K562 (cell line): ENCODE measurements around the gene AFAP1. TPM values are rescaled to one million over a fixed set of nuclear protein-coding genes. Genes with fewer than 3 reads are reported as not detected.

Experiments
- ATAC-seq: fragments of 200-7000 bp; cut with Tn5 transposase; 3 replicates; pipeline ENCODE4 v1.9.1; 2020; ENCODE audit warnings: moderate library complexity
- BruUV-seq: library from RNA; stranded (reverse); fragments of 400-500 nt; replicated peaks from 2 replicates; lab custom pipeline; 2021; lab: Mats Ljungman, UMichigan
- CTCF ChIA-PET: fragments of 300-600 bp; formaldehyde crosslinking; extraction: SDS; loops from one replicate; lab custom pipeline; 2021; ENCODE audit warnings: low intra/inter-chr PET ratio; lab: Yijun Ruan, JAX
- POLR2A ChIA-PET: fragments of 300-600, 350-650 bp; sonication (Branson Sonifier 250); formaldehyde crosslinking; extraction: SDS; loops from one replicate; lab custom pipeline; 2021; ENCODE audit warnings: antibody characterized with exemption, inconsistent platforms; lab: Yijun Ruan, JAX
- DNase-seq, 4 experiments: peaks; one replicate each; pipeline versions ENCODE4 v3.0.0 to v3.0.0-alpha.2; 2011 to 2018; ENCODE audit warnings: low spot score in 3 of 4, mixed read lengths in 3 of 4; ENCODE audit errors: extremely low read depth in 1 of 4
- FAIRE-seq: peaks from 2 replicates; lab custom pipeline; 2011; peaks lifted over from hg19 to GRCh38; lab: Jason Lieb, UNC
- H2AFZ ChIP-seq: 2 replicates; pipeline ENCODE4 v1.6.0; 2011; ENCODE audit warnings: low read depth, low read length, control low read depth, inconsistent platforms
- H3K27ac ChIP-seq: fragments of 200-600 bp; 3 replicates; pipeline ENCODE4 v1.8.0; 2011; ENCODE audit warnings: low read depth, mild to moderate bottlenecking, control low read depth, inconsistent platforms, low read length, moderate library complexity, mixed read lengths; ENCODE audit errors: extremely low read depth
- H3K27me3 ChIP-seq, 2 experiments: fragments of 300-600 bp in 1 of 2; 2 replicates in 1 of 2; 3 replicates in 1 of 2; pipeline versions ENCODE4 v1.6.0 to v1.8.0; 2011; ENCODE audit warnings: inconsistent platforms in 2 of 2, low read length in 2 of 2, mild to moderate bottlenecking in 1 of 2, mixed read lengths in 1 of 2, moderate library complexity in 1 of 2; ENCODE audit not compliant: control insufficient read depth in 2 of 2, insufficient read depth in 2 of 2
- H3K36me3 ChIP-seq: fragments of 300-600 bp; 3 replicates; pipeline ENCODE4 v1.8.0; 2011; ENCODE audit warnings: mild to moderate bottlenecking, low read length, inconsistent platforms; ENCODE audit not compliant: control insufficient read depth, insufficient read depth
- H3K4me1 ChIP-seq, 2 experiments: fragments of 200-600 bp in 1 of 2; replicated peaks in 1 of 2; 2 replicates in 1 of 2; 3 replicates in 1 of 2; pipeline versions ENCODE4 v1.5.1 to v1.8.0; 2011; ENCODE audit warnings: inconsistent platforms in 2 of 2, low read length in 2 of 2, mild to moderate bottlenecking in 1 of 2, mixed read lengths in 1 of 2, moderate library complexity in 1 of 2; ENCODE audit not compliant: control insufficient read depth in 2 of 2, insufficient read depth in 2 of 2
- H3K4me2 ChIP-seq: 2 replicates; pipeline ENCODE4 v1.6.1; 2011; ENCODE audit warnings: low read length, control low read depth, inconsistent platforms, mixed read lengths; ENCODE audit not compliant: insufficient read depth
- H3K4me3 ChIP-seq: fragments of 200-600 bp; sonication (generic), shearing (Covaris generic); 2 replicates; pipeline ENCODE4 v1.5.1; 2016; ENCODE audit warnings: control low read depth, inconsistent platforms
- H3K79me2 ChIP-seq: fragments of 200-600 bp; 3 replicates; pipeline ENCODE4 v1.8.0; 2011; ENCODE audit warnings: low read length, inconsistent platforms; ENCODE audit not compliant: control insufficient read depth, insufficient read depth
- H3K9ac ChIP-seq, 2 experiments: 2 replicates each; pipeline versions ENCODE4 v1.6.0 to v1.6.1; 2011; ENCODE audit warnings: low read depth in 2 of 2, low read length in 2 of 2, control low read depth in 1 of 2, inconsistent platforms in 1 of 2, mild to moderate bottlenecking in 1 of 2, mixed read lengths in 1 of 2; ENCODE audit not compliant: insufficient read depth in 1 of 2
- H3K9me1 ChIP-seq: one replicate; pipeline ENCODE4 v1.6.0; 2011; ENCODE audit warnings: inconsistent platforms, mild to moderate bottlenecking, low read length, moderate library complexity; ENCODE audit not compliant: control insufficient read depth, insufficient read depth
- H3K9me3 ChIP-seq: replicated peaks from 2 replicates; pipeline ENCODE4 v1.5.1; 2011; ENCODE audit warnings: low read depth, low read length, inconsistent platforms; ENCODE audit not compliant: control insufficient read depth, insufficient read depth
- H4K20me1 ChIP-seq: replicated peaks from 2 replicates; pipeline ENCODE4 v1.6.1; 2011; ENCODE audit warnings: low read length, inconsistent platforms, mixed read lengths; ENCODE audit not compliant: control insufficient read depth, insufficient read depth
- ARID2 ChIP-seq: fragments of 450-650 bp; IDR thresholded peaks from 2 replicates; pipeline ENCODE4 v1.6.1; 2017; ENCODE audit warnings: antibody characterized with exemption, mild to moderate bottlenecking
- CSDE1 ChIP-seq, 2 experiments: fragments of 450-650 bp; IDR thresholded peaks; 2 replicates each; pipeline ENCODE4 v1.6.1; 2016; ENCODE audit warnings: mild to moderate bottlenecking in 1 of 2
- KAT8 ChIP-seq: fragments of 450-650 bp; IDR thresholded peaks from 2 replicates; pipeline ENCODE4 v1.6.1; 2016; ENCODE audit warnings: low read depth, mild to moderate bottlenecking
- NUFIP1 ChIP-seq: fragments of 450-650 bp; IDR thresholded peaks from 2 replicates; pipeline ENCODE4 v1.6.1; 2018; ENCODE audit not compliant: partially characterized antibody
- SAFB ChIP-seq: fragments of 200-400 bp; formaldehyde crosslinking; IDR thresholded peaks from 2 replicates; pipeline ENCODE4 v1.6.1; 2017; ENCODE audit warnings: low read depth, low read length, borderline replicate concordance
- ZFP36 ChIP-seq: fragments of 150-350 bp; IDR thresholded peaks from 2 replicates; pipeline ENCODE4 v1.6.1; 2018; ENCODE audit warnings: low read length, low read depth; ENCODE audit not compliant: partially characterized antibody
- ZFPM2 ChIP-seq: fragments of 250-450 bp; sonication (Bioruptor Pico); IDR thresholded peaks from 2 replicates; pipeline ENCODE4 v1.5.1; 2022; ENCODE audit warnings: mild to moderate bottlenecking
- ZNF717 ChIP-seq: fragments of 250-450 bp; sonication (Bioruptor Pico); IDR thresholded peaks from 2 replicates; pipeline ENCODE4 v1.5.0; 2021
- WGBS: fragments of 100-300 bp; shearing (Covaris generic); methylation state at CpG from one replicate; pipeline ENCODE4 v1.1.6; 2016; ENCODE audit warnings: low coverage, mixed read lengths; ENCODE audit not compliant: insufficient coverage; ENCODE audit errors: missing lambda C conversion rate; 5-methylcytosine and 5-hydroxymethylcytosine counted together
- in situ Hi-C: fragments of 300-500 bp; cut with MboI; formaldehyde crosslinking; loops from 4 replicates; pipeline ENCODE4 v1.15.0; 2018; ENCODE audit warnings: inconsistent platforms, mixed read lengths
- intact Hi-C: fragments of 100-400 bp; cut with micrococcal nuclease; formaldehyde crosslinking; loops from 2 replicates; pipeline ENCODE4 v1.14.2; 2022
- polyA plus RNA-seq, 8 experiments: library from polyadenylated mRNA; depleted of rRNA in 4 of 8; stranded (reverse) in 5 of 8; unstranded in 3 of 8; fragments of >200 nt; fragmentation: Nextera tagmentation in 2 of 8; fragmentation: Illumina TruSeq in 1 of 8; extraction: Ambion mirVana in 2 of 8; extraction: Trizol in 1 of 8; gene quantifications; 2 replicates each; pipeline versions ENCODE4 v1.2.1 to v1.2.3, GENCODE V29; 2011 to 2014; ENCODE audit warnings: inconsistent platforms in 1 of 8, missing spikeins in 1 of 8
- total RNA-seq, 7 experiments: library from RNA; depleted of rRNA in 6 of 7; stranded (reverse); fragments of >200 nt in 6 of 7; fragmentation: Illumina TruSeq in 2 of 7; extraction: Trizol in 2 of 7; gene quantifications; 2 replicates each; pipeline versions ENCODE4 v1.2.1 to v1.2.3, GENCODE V29; 2011 to 2021; ENCODE audit warnings: low replicate concordance in 1 of 7
- TF ChIP-seq, protein P1 (sequence below), 2 experiments: fragments of 450-650 bp in 1 of 2; sonication (generic) in 1 of 2; formaldehyde crosslinking; conservative IDR thresholded peaks; 2 replicates each; pipeline versions ENCODE4 v1.4.0 to v1.8.1; 2020 to 2022; ENCODE audit warnings: mild to moderate bottlenecking in 1 of 2, missing genetic modification reagents in 1 of 2

The AFAP1 gene
- total and polyA plus RNA-seq, 9 of the 15 experiments (the other 6 are each of a cell fraction or from before 2014, with no cell fraction given) = 0.07 to 0.42 (median 0.12) TPM; not detected in 1

- WGBS = 49% methylated on average over 21 of the region's 22 CpGs
- ChIA-PET POLR2A (interaction anchor here (0.6 kb wide), 1 partner anchor 1178 kb away, joined by 4 read pairs; no protein-coding TSS in a partner anchor), CTCF (no interaction called here)
- Histone ChIP-seq H3K9ac (no peak overlapping the region), H2AFZ (no peak overlapping the region), H3K4me3 (no peak overlapping the region), H3K9me1 (no peaks in the 10 kb centered on the region), H3K79me2 (no peaks in the 10 kb centered on the region), H3K27me3 (peaks cover 0 to 5% of the 10 kb centered on the region in 2 experiments; a peak in 1 of 5 replicates), H3K9me3 (no peaks in the 10 kb centered on the region; the same call in 1 of the 2 replicates), H3K27ac (no peak overlapping the region), H3K36me3 (peaks cover 13% of the 10 kb centered on the region), H3K4me1 (no peaks in the 10 kb centered on the region; a peak in 1 of 5 replicates), H4K20me1 (no peaks in the 10 kb centered on the region), H3K4me2 (no peak overlapping the region)
- BruUV-seq = no TSS peak
- in situ Hi-C loops = no loop called here
- TF ChIP-seq CSDE1 (IDR thresholded peaks at IDR 0.05) = no peak
- TF ChIP-seq ARID2 = no peak
- TF ChIP-seq SAFB = no peak
- no peak for TF ChIP-seq ZFPM2
- TF ChIP-seq KAT8 = no peak
- TF ChIP-seq ZFP36 = no peak
- TF ChIP-seq NUFIP1 = no peak
- TF ChIP-seq, protein P1, sequence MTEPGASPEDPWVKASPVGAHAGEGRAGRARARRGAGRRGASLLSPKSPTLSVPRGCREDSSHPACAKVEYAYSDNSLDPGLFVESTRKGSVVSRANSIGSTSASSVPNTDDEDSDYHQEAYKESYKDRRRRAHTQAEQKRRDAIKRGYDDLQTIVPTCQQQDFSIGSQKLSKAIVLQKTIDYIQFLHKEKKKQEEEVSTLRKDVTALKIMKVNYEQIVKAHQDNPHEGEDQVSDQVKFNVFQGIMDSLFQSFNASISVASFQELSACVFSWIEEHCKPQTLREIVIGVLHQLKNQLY (CRISPR knock-in tag; conservative IDR thresholded peaks at IDR 0.05) = no peak
- TF ChIP-seq ZNF717 (CRISPR knock-in tag) = no peak
- ATAC-seq (no peak), DNase-seq (no peak), FAIRE-seq (no peak)
- intact Hi-C loops = no loop called here
Observed at GRCh38 chr4:7774301-7775294, 165.1 kb downstream of the AFAP1 start.
